GM21381 (cell line): ENCODE data around the gene TNNT1.
"Not testable (repeated sequence)": the region's sequence is repeated elsewhere in the genome, so short reads cannot be mapped to it uniquely, and the experiment has no call there.

Experiments
- ATAC-seq: cut with Tn5 transposase; IDR thresholded peaks from one replicate; pipeline ENCODE4 v1.9.1; 2021; ENCODE audit warnings: mild to moderate bottlenecking, moderate library complexity; ENCODE audit not compliant: unreplicated experiment

TNNT1 gene, protein sequence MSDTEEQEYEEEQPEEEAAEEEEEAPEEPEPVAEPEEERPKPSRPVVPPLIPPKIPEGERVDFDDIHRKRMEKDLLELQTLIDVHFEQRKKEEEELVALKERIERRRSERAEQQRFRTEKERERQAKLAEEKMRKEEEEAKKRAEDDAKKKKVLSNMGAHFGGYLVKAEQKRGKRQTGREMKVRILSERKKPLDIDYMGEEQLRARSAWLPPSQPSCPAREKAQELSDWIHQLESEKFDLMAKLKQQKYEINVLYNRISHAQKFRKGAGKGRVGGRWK

DNA sequence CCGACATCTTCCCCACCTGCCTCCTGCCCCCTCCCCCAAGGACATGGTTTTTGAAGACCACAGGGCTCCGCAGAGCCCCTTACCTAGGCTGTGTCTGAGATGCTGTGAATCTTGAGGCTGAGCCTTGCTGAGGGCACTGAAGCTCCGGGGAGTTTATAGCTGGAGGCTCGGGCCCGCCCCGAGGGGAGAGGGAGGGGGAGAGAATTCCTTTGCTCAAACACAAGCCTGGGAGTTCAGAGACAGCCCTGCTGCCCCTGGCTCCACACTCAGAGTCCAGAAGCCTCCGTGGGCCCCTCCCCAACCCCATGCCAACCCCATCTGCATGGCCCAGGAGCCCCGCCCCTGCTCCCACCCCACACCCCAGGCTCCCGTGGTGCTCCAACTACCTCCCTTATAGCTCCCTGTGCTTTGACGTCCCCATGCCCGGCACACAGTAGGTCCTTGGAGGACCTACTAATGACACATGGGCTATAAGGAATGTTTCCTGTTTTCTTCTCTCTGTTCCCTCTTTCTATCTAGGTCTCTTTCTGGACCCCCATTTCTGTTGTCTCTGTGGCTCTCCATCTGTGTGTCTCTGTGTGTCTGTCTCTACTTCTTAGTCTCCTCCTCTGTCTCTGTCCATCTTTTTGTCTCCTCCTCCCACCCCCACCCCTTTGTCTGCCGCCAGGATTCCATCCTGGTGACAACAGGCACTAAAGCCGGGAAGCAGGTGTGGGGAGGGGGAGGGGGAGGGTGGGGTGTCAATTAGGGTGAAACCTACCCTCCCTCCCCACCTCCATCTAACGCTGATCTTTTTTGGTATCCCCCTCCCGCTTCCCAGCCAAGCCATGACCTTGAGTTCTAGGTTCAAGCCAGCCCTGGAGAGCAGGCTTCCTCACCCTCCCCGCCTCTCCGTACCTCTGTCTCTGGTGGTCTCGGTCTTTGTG lies at the start of gene TNNT1:
TNNT1 (minus strand) TSS at position 129 of the 926 bp plus-strand sequence. CDS start 2,049 bp downstream, outside the sequence.
- ATAC-seq = no peak

GRCh38 chr19:55198651-55199050 lies 49.6 kb upstream of the TNNT1 start:
- no peak for ATAC-seq

- ATAC-seq = no peak
Measured at GRCh38 chr19:55197528-55197927, 48.5 kb upstream of the TNNT1 start.

- no peak for ATAC-seq
Measured at GRCh38 chr19:55196803-55197202, 47.8 kb upstream of the TNNT1 start.

- no peak for ATAC-seq
Measured at GRCh38 chr19:55193481-55193880, 44.5 kb upstream of the TNNT1 start.

DNA sequence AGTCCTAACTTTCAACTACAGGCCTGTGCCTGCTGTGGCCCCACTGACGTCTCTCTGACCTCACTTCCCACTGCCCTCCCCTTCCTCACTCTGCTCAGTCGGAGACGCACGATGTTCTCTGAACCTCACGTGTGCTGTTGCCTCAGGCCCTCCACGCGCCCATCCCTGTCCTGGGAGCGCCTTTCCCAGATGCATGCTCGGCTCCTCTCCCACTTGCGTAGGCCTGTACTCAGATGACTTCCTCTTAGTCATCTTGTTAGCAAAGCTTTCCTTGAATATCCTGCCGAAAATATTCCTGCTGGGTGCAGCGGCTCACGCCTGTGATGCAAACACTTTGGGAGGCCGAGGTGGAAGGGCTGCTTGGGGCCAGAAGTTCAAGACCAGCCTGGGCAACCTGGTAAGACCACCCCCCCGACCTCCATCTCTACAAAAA lies 40.4 kb upstream of the TNNT1 start:
- no peak for ATAC-seq

GRCh38 chr19:55188625-55189024 lies 39.6 kb upstream of the TNNT1 start:
- no peak for ATAC-seq

- no peak for ATAC-seq
Measured at GRCh38 chr19:55186080-55186479, 37.1 kb upstream of the TNNT1 start.

DNA sequence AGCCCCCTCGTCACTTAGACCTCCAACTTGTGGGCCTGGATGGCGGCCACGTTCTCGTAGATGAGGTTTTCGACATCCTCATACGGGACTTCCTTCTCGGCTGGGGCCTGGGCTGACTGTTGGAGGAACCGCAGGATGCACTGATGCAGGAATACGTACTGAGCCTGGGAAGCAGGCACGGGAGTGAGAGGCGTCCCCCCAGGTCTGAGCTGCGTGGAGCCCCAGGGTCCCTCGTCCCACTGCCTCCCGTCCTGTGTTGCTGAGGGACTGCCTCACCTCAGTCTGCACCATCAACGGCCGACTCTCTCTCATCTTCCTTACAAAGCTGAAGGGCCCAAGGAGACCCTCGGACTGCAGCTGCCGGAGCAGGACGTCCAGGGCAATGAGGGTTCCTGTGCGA lies 32.7 kb upstream of the TNNT1 start:
- ATAC-seq = no peak

DNA sequence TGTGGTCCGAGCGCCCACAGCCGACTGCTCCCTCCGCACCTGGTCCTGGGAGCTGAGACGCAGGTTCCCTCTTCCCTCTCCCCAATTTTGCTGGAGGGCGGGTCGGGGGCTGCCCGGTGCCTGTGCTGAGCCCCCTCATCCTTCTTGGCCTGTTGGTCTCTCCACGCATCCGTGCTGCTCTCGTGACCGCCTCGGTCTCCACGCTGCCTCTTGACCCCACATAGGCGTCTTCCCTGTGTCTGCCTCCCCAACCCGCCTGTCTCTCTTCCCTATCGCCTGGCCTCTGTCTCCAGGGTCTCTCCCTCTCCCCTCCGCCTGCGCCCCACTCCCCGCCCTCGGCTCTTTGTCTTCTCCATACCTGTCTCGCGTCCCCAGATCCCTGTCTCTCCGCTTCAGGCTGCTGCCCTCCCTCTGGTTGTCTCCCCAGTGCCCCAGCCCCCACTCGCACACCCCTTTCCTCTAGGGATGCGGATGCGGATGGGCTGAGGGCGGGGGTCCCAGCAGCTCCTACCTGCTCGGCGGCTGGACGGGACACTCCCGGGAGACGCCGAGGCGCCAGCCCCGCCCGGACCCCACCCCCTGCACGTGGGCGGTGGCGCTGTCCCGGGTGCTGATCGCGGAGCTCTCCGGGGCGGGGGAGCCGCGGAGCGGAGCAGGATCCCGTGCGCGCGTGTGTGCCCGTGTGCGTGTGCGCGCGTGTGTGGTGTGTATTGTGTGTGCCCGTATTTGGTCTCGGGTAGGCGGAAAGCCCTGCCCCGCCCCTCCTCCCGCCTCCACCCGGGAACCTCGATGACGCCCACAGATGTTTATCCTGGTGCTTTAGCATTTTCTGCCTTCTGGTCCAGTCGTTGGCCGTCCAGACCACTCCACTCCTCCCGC lies 30.8 kb upstream of the TNNT1 start, which contains the start of gene SYT5:
SYT5 (minus strand) TSS at position 684 of the 879 bp plus-strand sequence. CDS start 1,248 bp downstream, outside the sequence.
- no peak for ATAC-seq

GRCh38 chr19:55178781-55179599 lies 30.0 kb upstream of the TNNT1 start:
- ATAC-seq = no peak

- no peak for ATAC-seq
Measured at GRCh38 chr19:55176076-55176475, 27.1 kb upstream of the TNNT1 start.

GRCh38 chr19:55175117-55175867 lies 26.3 kb upstream of the TNNT1 start:
- no peak for ATAC-seq

DNA sequence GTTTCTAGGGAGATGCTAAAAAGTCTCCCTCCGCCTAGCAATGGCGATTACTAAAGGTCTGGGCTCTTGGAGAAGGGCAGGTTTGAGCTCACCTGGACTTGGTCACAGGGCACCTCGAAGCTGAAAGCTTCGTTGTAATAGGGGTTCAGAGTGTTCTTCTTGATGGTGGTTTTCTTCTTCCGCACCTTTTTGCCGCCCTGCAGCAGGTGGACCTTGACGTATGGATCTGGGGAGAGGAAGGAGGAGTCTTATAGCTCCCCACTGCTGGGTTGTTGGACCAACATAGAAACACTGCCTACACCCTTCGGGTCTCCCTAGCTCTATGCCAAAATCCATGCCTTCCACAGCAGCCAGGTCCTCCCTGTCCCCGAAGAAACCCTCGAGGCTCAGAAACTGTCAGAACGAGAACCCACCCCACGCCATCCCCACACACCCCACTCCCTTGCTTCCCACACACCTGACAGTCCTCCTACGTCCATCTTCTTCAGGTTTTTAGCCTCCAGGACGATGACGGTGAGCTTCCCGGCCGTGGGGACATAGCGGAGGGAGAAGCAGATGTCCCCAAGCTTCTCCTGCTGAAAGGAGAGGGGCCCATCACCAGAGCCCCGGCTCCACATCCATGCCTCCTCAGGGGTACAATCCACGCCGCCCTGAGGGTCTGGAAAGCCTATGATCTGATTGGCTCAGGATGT lies 25.6 kb upstream of the TNNT1 start:
- no peak for ATAC-seq

GRCh38 chr19:55173714-55174409 lies 24.9 kb upstream of the TNNT1 start:
- no peak for ATAC-seq

DNA sequence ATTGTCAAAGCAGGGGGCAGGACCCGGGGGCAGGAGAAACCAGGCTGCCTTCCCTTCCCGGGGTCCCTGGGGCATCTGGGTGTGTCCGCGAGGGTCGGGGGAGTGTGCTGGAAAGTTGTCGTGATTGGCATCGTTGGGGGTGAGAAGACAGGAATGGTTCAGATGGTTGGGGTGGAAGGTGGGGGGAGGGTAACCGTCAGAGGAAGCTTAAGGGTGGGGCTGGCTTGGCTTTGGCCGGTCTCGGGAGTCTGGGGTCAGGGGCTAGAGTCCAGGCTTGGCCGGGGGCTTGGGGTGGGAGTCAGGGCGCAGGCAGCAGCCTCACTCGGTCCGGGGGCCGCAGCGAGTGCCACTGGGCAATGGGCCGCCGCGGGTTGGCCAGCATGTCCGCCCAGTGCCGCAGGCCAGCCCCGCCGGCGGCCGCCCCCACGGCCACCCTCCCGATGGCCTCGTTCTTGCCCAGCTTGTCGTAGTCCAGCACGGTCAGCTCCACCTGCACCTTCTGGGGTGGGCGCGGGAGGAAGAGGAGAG lies 24.2 kb upstream of the TNNT1 start:
- ATAC-seq = no peak

GRCh38 chr19:55172741-55173140 lies 23.7 kb upstream of the TNNT1 start:
- ATAC-seq = no peak

DNA sequence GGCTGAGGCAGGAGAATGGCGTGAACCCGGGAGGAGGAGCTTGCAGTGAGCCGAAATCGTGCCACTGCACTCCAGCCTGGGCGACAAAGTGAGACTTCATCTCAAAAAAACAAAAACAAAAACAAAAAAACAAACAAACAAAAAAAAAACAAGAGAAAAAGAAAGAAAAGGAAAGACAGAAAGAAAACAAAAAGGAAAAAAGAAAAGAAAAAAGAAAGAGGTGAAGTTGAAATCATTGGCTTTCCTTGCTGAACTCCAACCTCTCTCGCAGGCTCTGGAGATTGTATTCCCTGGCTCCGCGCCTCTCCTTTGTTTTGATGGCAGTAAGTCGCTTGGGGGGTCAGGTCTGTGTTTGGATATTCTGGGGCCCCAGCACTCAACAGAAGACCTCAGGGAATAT lies 23.3 kb upstream of the TNNT1 start:
- ATAC-seq = not testable (repeated sequence)
